Vagina (tissue), 2 donors: ENCODE data around the gene ST6GALNAC5. TPM values are rescaled to one million over a fixed set of nuclear protein-coding genes. Genes with fewer than 3 reads are reported as not detected.

Source experiments
- DNase-seq, 2 donors: peaks; one replicate each; pipeline ENCODE4 v3.0.0-alpha.2; 2017; ENCODE audit errors: extremely low spot score in 2 of 2
- H3K27ac ChIP-seq: fragments of 200-600 bp; sonication (generic); one replicate; pipeline ENCODE4 v1.5.1; 2019
- H3K27me3 ChIP-seq: fragments of 200-600 bp; sonication (generic); one replicate; pipeline ENCODE4 v1.5.1; 2019
- H3K36me3 ChIP-seq, 2 donors: fragments of 200-600 bp; sonication (generic); one replicate each; pipeline ENCODE4 v1.5.1; 2017 to 2019
- H3K4me1 ChIP-seq: fragments of 200-600 bp; sonication (generic); one replicate; pipeline ENCODE4 v1.5.1; 2019
- H3K4me3 ChIP-seq, 2 donors: fragments of 200-600 bp; sonication (generic); 1 replicate in 1 of 2; 2 replicates in 1 of 2; pipeline ENCODE4 v1.5.1; 2016 to 2019
- H3K9me3 ChIP-seq: fragments of 200-600 bp; sonication (generic); one replicate; pipeline ENCODE4 v1.5.1; 2019
- POLR2A ChIP-seq, 2 donors: fragments of 450-650 bp; IDR thresholded peaks; one replicate each; pipeline ENCODE4 v1.6.1; 2017; ENCODE audit warnings: antibody characterized with exemption in 2 of 2, mild to moderate bottlenecking in 2 of 2, moderate library complexity in 2 of 2
- POLR2AphosphoS5 ChIP-seq, 2 donors: sonication (generic); formaldehyde crosslinking; IDR thresholded peaks; one replicate each; pipeline ENCODE4 v1.9.0; 2017; ENCODE audit warnings: antibody characterized with exemption in 2 of 2, mild to moderate bottlenecking in 2 of 2, low read depth in 1 of 2; ENCODE audit not compliant: insufficient read depth in 1 of 2
- intact Hi-C: fragments of 100-400 bp; cut with DNase I; formaldehyde crosslinking; loops from one replicate; pipeline ENCODE4 v1.15.1; 2023
- total RNA-seq: library from RNA; depleted of rRNA; stranded (reverse); fragments of >200 nt; gene quantifications from one replicate; pipeline ENCODE4 v1.2.3, GENCODE V29; 2016
- TF ChIP-seq, protein P1 (sequence below), 3 experiments: fragments of 450-650 bp in 2 of 3; fragments of 200-600 bp in 1 of 3; sonication (generic) in 1 of 3; IDR thresholded peaks; one replicate each; pipeline ENCODE4 v1.5.1; 2017 to 2019; ENCODE audit warnings: antibody characterized with exemption in 3 of 3, mild to moderate bottlenecking in 2 of 3, moderate library complexity in 2 of 3

Gene ST6GALNAC5
- total RNA-seq, 1 donor from 2014 or later, result 9.6 TPM

DNA sequence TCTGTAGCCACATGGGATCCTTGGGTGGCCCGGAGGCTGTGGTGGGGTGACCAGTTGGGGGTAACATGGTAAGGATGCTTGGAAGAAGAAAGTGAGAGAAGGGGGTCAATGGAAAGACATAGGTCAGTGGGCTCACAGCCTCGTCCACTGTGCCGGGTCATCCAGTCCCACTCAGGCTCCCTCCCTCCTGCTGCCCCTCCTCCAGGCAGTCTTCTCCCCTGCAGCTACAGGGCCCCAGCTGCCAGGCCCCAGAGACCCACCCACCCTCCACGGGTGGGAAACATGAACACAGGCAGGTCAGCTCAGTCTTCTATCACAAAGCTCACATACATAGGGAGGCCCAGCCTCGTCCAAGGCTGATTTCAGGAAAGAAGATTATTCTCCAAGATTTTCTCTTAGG is 158.3 kb downstream of the ST6GALNAC5 start:
- no peaks in the 10 kb centered on the region for H3K27me3 ChIP-seq
- no peaks in the 10 kb centered on the region for H3K9me3 ChIP-seq
- H3K36me3 ChIP-seq, result no peaks in the 10 kb centered on the region
- no peak for DNase-seq
- intact Hi-C loops, result no loop called here
- no peak overlapping the region for H3K4me3 ChIP-seq
- peaks cover under 1% of the 10 kb centered on the region for H3K4me1 ChIP-seq
- H3K27ac ChIP-seq, result no peak overlapping the region
- no peak for TF ChIP-seq POLR2A (IDR thresholded peaks at IDR 0.05)
- TF ChIP-seq POLR2AphosphoS5 (IDR thresholded peaks at IDR 0.05; ENCODE audit: insufficient read depth in 1 of 2, low read depth in 1 of 2), result no peak
- TF ChIP-seq, protein P1, sequence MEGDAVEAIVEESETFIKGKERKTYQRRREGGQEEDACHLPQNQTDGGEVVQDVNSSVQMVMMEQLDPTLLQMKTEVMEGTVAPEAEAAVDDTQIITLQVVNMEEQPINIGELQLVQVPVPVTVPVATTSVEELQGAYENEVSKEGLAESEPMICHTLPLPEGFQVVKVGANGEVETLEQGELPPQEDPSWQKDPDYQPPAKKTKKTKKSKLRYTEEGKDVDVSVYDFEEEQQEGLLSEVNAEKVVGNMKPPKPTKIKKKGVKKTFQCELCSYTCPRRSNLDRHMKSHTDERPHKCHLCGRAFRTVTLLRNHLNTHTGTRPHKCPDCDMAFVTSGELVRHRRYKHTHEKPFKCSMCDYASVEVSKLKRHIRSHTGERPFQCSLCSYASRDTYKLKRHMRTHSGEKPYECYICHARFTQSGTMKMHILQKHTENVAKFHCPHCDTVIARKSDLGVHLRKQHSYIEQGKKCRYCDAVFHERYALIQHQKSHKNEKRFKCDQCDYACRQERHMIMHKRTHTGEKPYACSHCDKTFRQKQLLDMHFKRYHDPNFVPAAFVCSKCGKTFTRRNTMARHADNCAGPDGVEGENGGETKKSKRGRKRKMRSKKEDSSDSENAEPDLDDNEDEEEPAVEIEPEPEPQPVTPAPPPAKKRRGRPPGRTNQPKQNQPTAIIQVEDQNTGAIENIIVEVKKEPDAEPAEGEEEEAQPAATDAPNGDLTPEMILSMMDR (IDR thresholded peaks at IDR 0.05), result no peak

DNA sequence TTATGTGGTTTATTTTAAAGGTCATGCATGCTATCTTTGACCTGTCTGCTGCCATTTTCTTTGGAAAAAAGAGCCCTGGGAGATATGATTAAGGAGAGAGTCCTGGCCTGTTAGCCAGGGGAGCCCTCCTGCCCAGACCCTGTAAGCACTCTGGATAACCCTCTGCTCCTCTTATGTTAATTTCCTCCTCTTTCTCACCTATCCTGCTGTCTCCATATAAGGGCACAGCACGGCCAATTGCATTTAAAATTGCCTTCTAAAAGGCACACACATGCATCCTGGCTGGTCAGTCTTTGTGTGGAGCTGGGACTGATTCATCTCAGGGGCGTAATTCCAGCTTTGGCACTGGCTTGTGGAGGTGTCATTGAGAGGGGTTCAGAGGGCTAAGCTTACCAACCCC is 158.9 kb downstream of the ST6GALNAC5 start:
- H3K27me3 ChIP-seq, result no peaks in the 10 kb centered on the region
- H3K9me3 ChIP-seq, result no peaks in the 10 kb centered on the region
- no peak for DNase-seq
- H3K4me3 ChIP-seq, result no peak overlapping the region
- peaks cover 6% of the 10 kb centered on the region for H3K4me1 ChIP-seq
- H3K36me3 ChIP-seq, result no peaks in the 10 kb centered on the region
- intact Hi-C loops, result no loop called here
- no peak overlapping the region for H3K27ac ChIP-seq
- no peak for TF ChIP-seq POLR2A (IDR thresholded peaks at IDR 0.05)
- no peak for TF ChIP-seq POLR2AphosphoS5 (IDR thresholded peaks at IDR 0.05; ENCODE audit: insufficient read depth in 1 of 2, low read depth in 1 of 2)
- TF ChIP-seq, protein P1 (IDR thresholded peaks at IDR 0.05), result no peak

DNA sequence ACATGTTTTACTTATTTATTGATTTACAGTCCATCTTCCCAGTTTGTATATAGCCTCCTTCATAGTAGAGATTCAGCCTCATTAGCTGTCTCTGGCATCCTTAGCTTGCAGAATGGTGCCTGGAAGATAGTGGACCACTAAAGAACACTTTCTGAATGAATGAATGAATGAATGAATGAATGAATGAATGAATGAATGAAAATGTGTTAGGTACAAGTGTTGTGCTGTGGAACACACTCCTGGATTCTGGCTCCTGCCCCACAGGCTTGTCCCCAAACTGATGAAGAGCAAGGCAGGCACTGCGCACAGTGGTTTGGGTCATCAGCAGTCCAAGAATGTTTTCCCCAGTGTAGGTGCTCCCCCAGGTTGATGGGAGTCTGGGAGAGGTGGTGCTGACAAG is 159.4 kb downstream of the ST6GALNAC5 start:
- H3K4me3 ChIP-seq, result no peak overlapping the region
- TF ChIP-seq, protein P1 (IDR thresholded peaks at IDR 0.05), result no peak
- TF ChIP-seq POLR2A (IDR thresholded peaks at IDR 0.05) (no peak), POLR2AphosphoS5 (IDR thresholded peaks at IDR 0.05; ENCODE audit: insufficient read depth in 1 of 2, low read depth in 1 of 2) (no peak)
- H3K27ac ChIP-seq, result no peak overlapping the region
- no peaks in the 10 kb centered on the region for H3K9me3 ChIP-seq
- H3K4me1 ChIP-seq, result peaks cover 7% of the 10 kb centered on the region
- intact Hi-C loops, result no loop called here
- DNase-seq, result no peak
- H3K36me3 ChIP-seq, result no peaks in the 10 kb centered on the region
- H3K27me3 ChIP-seq, result no peaks in the 10 kb centered on the region

DNA sequence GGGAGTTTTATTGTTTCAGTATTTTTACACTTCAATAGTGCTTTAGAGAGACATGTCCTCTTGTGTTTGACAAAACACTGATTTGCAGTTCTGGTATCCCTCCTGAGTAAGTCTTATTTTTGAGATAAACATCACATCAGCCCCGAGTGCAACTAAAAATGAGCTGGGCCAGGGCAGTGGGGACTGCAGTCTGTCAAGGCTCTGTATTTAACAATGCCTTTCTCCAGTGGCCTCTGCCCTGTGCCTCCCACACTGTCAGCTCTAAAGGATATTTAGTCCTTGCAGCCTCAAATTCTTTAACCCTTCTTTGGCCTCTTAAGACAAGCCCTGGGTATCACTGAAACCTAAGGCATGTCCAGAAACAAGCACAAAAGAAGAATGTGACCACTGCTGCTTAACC is 160.6 kb downstream of the ST6GALNAC5 start:
- no peaks in the 10 kb centered on the region for H3K36me3 ChIP-seq
- TF ChIP-seq, protein P1 (IDR thresholded peaks at IDR 0.05), result no peak
- no peak for TF ChIP-seq POLR2AphosphoS5 (IDR thresholded peaks at IDR 0.05; ENCODE audit: insufficient read depth in 1 of 2, low read depth in 1 of 2)
- no peak for TF ChIP-seq POLR2A (IDR thresholded peaks at IDR 0.05)
- intact Hi-C loops, result no loop called here

DNA sequence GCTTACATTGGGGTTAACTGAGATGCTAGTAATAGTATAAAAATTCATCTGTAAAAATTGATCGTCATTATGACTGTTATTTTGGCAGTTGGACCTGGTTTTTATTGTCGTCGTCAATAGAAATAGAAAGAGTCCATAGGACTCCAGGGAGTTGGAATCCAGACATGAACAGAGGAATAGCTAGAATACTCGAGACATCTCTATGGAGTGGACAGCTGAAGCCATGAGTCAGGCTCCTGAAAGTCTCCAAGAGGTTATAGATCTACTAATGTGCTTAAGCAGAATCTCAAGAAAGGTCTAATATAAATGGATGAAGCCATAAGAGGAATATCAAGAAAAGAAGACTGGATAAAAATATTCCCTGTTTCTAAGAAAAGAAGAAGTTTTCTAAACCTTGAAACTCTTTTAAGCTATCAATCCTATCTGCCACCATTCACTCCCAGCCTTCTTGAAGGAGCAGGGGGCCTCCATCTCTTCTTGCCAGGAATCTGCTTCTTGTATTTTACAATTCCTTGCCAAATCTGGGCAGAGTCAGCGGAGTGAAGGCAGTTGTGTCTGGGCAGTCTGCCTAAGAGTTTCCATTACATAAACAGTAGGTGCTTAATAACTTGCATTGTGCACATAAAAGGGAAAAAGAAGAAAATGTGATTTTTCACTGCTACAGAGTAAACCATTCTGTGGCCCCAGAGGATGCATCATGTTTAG is 163.3 kb downstream of the ST6GALNAC5 start:
- H3K27ac ChIP-seq, result no peak overlapping the region

More for the DNA sequence above, 160.6 kb downstream of the ST6GALNAC5 start:
- Histone ChIP-seq H3K27me3 (no peaks in the 10 kb centered on the region), H3K9me3 (no peaks in the 10 kb centered on the region), H3K4me1 (peaks cover 7% of the 10 kb centered on the region), H3K4me3 (no peak overlapping the region), H3K27ac (no peak overlapping the region)
- no peak for DNase-seq

More for the DNA sequence above, 163.3 kb downstream of the ST6GALNAC5 start:
- intact Hi-C loops, result no loop called here
- TF ChIP-seq, protein P1 (IDR thresholded peaks at IDR 0.05), result no peak
- TF ChIP-seq POLR2AphosphoS5 (IDR thresholded peaks at IDR 0.05; ENCODE audit: insufficient read depth in 1 of 2, low read depth in 1 of 2) (no peak), POLR2A (IDR thresholded peaks at IDR 0.05) (no peak)
- Histone ChIP-seq H3K4me3 (no peak overlapping the region), H3K27me3 (no peaks in the 10 kb centered on the region), H3K9me3 (no peaks in the 10 kb centered on the region), H3K4me1 (peaks cover 7% of the 10 kb centered on the region), H3K36me3 (no peaks in the 10 kb centered on the region)
- no peak for DNase-seq
